Thyroid gland (tissue), 4 donors: Measurements from ENCODE around the gene GH2.
"Not testable (repeated sequence)": the region's sequence is repeated elsewhere in the genome, so short reads cannot be mapped to it uniquely, and the experiment has no call there.

Source experiments
- POLR2A ChIP-seq, 2 donors: fragments of 450-650 bp; IDR thresholded peaks; one replicate each; pipeline ENCODE4 v1.6.1; 2017; ENCODE audit warnings: antibody characterized with exemption in 2 of 2, mild to moderate bottlenecking in 2 of 2, moderate library complexity in 1 of 2
- TF ChIP-seq, protein P1 (sequence below), 6 experiments: fragments of 200-600 bp in 3 of 6; fragments of 450-650 bp in 3 of 6; sonication (generic) in 3 of 6; IDR thresholded peaks; one replicate each; pipeline ENCODE4 v1.5.1; 2016 to 2019; ENCODE audit warnings: antibody characterized with exemption in 6 of 6, mild to moderate bottlenecking in 2 of 6, inconsistent platforms in 1 of 6, moderate library complexity in 1 of 6

GRCh38 chr17:63915753-63916152 lies 34.0 kb upstream of the GH2 start:
- TF ChIP-seq POLR2A (IDR thresholded peaks at IDR 0.05) = not testable (repeated sequence)
- TF ChIP-seq, protein P1, sequence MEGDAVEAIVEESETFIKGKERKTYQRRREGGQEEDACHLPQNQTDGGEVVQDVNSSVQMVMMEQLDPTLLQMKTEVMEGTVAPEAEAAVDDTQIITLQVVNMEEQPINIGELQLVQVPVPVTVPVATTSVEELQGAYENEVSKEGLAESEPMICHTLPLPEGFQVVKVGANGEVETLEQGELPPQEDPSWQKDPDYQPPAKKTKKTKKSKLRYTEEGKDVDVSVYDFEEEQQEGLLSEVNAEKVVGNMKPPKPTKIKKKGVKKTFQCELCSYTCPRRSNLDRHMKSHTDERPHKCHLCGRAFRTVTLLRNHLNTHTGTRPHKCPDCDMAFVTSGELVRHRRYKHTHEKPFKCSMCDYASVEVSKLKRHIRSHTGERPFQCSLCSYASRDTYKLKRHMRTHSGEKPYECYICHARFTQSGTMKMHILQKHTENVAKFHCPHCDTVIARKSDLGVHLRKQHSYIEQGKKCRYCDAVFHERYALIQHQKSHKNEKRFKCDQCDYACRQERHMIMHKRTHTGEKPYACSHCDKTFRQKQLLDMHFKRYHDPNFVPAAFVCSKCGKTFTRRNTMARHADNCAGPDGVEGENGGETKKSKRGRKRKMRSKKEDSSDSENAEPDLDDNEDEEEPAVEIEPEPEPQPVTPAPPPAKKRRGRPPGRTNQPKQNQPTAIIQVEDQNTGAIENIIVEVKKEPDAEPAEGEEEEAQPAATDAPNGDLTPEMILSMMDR (IDR thresholded peaks at IDR 0.05) = not testable (repeated sequence)
